Esophagus squamous epithelium (tissue), 5 donors: ENCODE measurements around the gene PLCB4. TPM values are rescaled to one million over a fixed set of nuclear protein-coding genes. Genes with fewer than 3 reads are reported as not detected.

Source experiments
- DNase-seq: peaks from one replicate; lab custom pipeline; 2025; lab: John Stamatoyannopoulos, UW
- H3K27ac ChIP-seq, 4 donors: fragments of 200-600 bp; sonication (generic); one replicate each; pipeline ENCODE4 v1.5.1; 2016 to 2019; ENCODE audit warnings: mild to moderate bottlenecking in 1 of 4
- H3K27me3 ChIP-seq, 4 donors: fragments of 200-600 bp; sonication (generic); 1 replicate in 3 of 4; 2 replicates in 1 of 4; pipeline versions ENCODE4 v1.5.1 to v1.6.0; 2017 to 2021; ENCODE audit warnings: antibody characterized with exemption in 1 of 4
- H3K36me3 ChIP-seq, 3 donors: fragments of 200-600 bp; sonication (generic); one replicate each; pipeline ENCODE4 v1.5.1; 2016 to 2019
- H3K4me1 ChIP-seq, 3 donors: fragments of 200-600 bp; sonication (generic); one replicate each; pipeline ENCODE4 v1.5.1; 2017 to 2019
- H3K4me3 ChIP-seq, 4 donors: fragments of 200-600 bp; sonication (generic); 1 replicate in 3 of 4; 2 replicates in 1 of 4; pipeline ENCODE4 v1.5.1; 2016 to 2019; ENCODE audit warnings: mild to moderate bottlenecking in 2 of 4, moderate library complexity in 1 of 4
- H3K9me3 ChIP-seq, 3 donors: fragments of 200-600 bp; sonication (generic); one replicate each; pipeline ENCODE4 v1.5.1; 2016 to 2019
- CTCF ChIP-seq, 6 experiments: fragments of 450-650 bp in 4 of 6; fragments of 200-600 bp in 2 of 6; sonication (generic) in 2 of 6; IDR thresholded peaks; one replicate each; pipeline ENCODE4 v1.5.1; 2016 to 2019; ENCODE audit warnings: antibody characterized with exemption in 6 of 6, mild to moderate bottlenecking in 4 of 6, moderate library complexity in 4 of 6
- POLR2A ChIP-seq, 4 donors: fragments of 450-650 bp; IDR thresholded peaks; one replicate each; pipeline ENCODE4 v1.6.1; 2017; ENCODE audit warnings: antibody characterized with exemption in 4 of 4, mild to moderate bottlenecking in 4 of 4, moderate library complexity in 3 of 4
- WGBS, 2 donors: methylation state at CpG; one replicate each; pipeline ENCODE4 v1.1.5; 2018; 5-methylcytosine and 5-hydroxymethylcytosine counted together
- intact Hi-C: fragments of 100-400 bp; cut with DNase I; formaldehyde crosslinking; loops from one replicate; pipeline ENCODE4 v1.15.0; 2022
- total RNA-seq, 4 donors: library from RNA; depleted of rRNA; stranded (reverse); fragments of >200 nt; gene quantifications; one replicate each; pipeline ENCODE4 v1.1.0, GENCODE V29; 2016
- donor health status: DM: yes; HTN: yes; CAD: no.

PLCB4 gene
- total RNA-seq, 4 donors from 2014 or later, result 1.1 to 13.7 (median 2.8) TPM

DNA sequence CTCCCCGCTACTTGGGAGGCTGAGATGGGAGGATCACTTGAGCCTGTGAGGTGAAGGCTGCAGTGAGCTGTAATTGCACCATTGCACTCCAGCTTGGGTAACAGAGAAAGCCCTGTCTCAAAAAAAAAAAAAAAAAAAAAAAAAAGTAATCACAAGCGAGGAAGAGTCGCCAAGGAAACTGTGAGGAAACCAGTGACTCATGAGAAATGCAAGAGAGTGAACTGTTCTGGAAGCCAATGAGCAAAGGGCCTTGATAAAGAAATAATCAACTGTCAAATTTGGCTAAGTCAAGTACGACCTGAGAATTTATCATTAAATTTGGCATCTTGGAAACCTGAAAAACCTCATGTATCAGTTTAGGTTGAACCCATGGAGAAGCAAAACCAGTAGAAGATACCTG lies 429.4 kb downstream of the PLCB4 start:
- H3K27me3 ChIP-seq, result no peaks in the 10 kb centered on the region
- H3K9me3 ChIP-seq, result no peaks in the 10 kb centered on the region
- H3K27ac ChIP-seq, result no peak overlapping the region
- no peak overlapping the region for H3K4me3 ChIP-seq
- intact Hi-C loops, result no loop called here
- no peak for DNase-seq
- no peaks in the 10 kb centered on the region for H3K4me1 ChIP-seq
- no peaks in the 10 kb centered on the region for H3K36me3 ChIP-seq
- 50 to 72% methylated on average over 3 to 4 of the region's 4 CpGs for WGBS, 2 donors
- TF ChIP-seq CTCF (IDR thresholded peaks at IDR 0.05), result no peak
- no peak for TF ChIP-seq POLR2A (IDR thresholded peaks at IDR 0.05)

GRCh38 chr20:9499126-9499899 lies 430.4 kb downstream of the PLCB4 start:
- no peak overlapping the region for H3K27ac ChIP-seq
- H3K9me3 ChIP-seq, result no peaks in the 10 kb centered on the region
- H3K27me3 ChIP-seq, result no peaks in the 10 kb centered on the region
- intact Hi-C loops, result no loop called here
- no peaks in the 10 kb centered on the region for H3K4me1 ChIP-seq
- WGBS, 2 donors, result 86 to 89% methylated on average over 5 of the region's 5 CpGs
- no peak overlapping the region for H3K4me3 ChIP-seq
- no peak for DNase-seq
- TF ChIP-seq POLR2A (IDR thresholded peaks at IDR 0.05) (no peak), CTCF (IDR thresholded peaks at IDR 0.05) (no peak)
- no peaks in the 10 kb centered on the region for H3K36me3 ChIP-seq

DNA sequence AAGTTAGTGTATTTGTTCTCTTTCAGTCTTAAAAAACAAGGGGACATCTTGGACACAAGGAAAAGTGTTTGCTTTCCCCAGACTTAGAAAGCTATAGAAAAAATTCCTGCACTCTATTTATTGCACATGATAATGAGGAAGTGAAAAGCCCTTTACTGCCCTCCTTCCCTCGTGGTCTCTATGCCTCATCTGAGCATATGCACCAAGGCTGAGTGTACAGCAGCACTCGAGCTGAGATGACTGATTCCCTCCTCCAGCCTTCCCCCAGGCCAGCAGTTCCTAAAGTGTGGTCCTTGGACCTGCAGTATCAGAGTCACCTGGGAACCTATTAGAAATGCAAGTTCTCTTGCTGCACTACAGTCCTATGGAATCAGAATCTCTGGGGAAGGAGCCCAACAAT lies 431.2 kb downstream of the PLCB4 start:
- no peak for TF ChIP-seq CTCF (IDR thresholded peaks at IDR 0.05)
- Histone ChIP-seq H3K4me1 (no peaks in the 10 kb centered on the region), H3K27me3 (peaks cover 0 to 5% (median 0%) of the 10 kb centered on the region in 4 donors), H3K36me3 (no peaks in the 10 kb centered on the region), H3K4me3 (no peak overlapping the region), H3K27ac (no peak overlapping the region), H3K9me3 (no peaks in the 10 kb centered on the region)
- no peak for DNase-seq
- WGBS, 2 donors, result 17 to 18% methylated on average over 2 of the region's 2 CpGs
- intact Hi-C loops, result no loop called here

GRCh38 chr20:9501473-9501872 lies 432.6 kb downstream of the PLCB4 start:
- no peak for TF ChIP-seq CTCF (IDR thresholded peaks at IDR 0.05)
- no peak for TF ChIP-seq POLR2A (IDR thresholded peaks at IDR 0.05)
- intact Hi-C loops, result no loop called here
- peaks cover 0 to 5% (median under 1%) of the 10 kb centered on the region in 3 donors for H3K4me1 ChIP-seq
- no peaks in the 10 kb centered on the region for H3K9me3 ChIP-seq
- no peaks in the 10 kb centered on the region for H3K36me3 ChIP-seq
- no peak for DNase-seq
- peaks cover 0 to 19% (median 2%) of the 10 kb centered on the region in 4 donors for H3K27me3 ChIP-seq
- WGBS, 2 donors, result 64 to 67% methylated on average over 2 of the region's 2 CpGs
- H3K27ac ChIP-seq, result no peak overlapping the region
- no peak overlapping the region for H3K4me3 ChIP-seq

GRCh38 chr20:9503526-9504245 lies 434.8 kb downstream of the PLCB4 start:
- intact Hi-C loops, result no loop called here
- Histone ChIP-seq H3K27ac (no peak overlapping the region), H3K4me1 (peaks cover 0 to 26% (median 5%) of the 10 kb centered on the region in 3 donors), H3K9me3 (no peaks in the 10 kb centered on the region), H3K4me3 (no peak overlapping the region), H3K36me3 (no peaks in the 10 kb centered on the region), H3K27me3 (peaks cover 0 to 41% (median 9%) of the 10 kb centered on the region in 4 donors)
- DNase-seq, result no peak
- TF ChIP-seq CTCF (IDR thresholded peaks at IDR 0.05) (no peak), POLR2A (IDR thresholded peaks at IDR 0.05) (no peak)
- WGBS, 2 donors, result 41 to 49% methylated on average over 9 of the region's 9 CpGs
